HuH-7 (cell line): ENCODE results near the gene CARD6.
A peak's percentile ranks its signal among the peaks of the same experiment; 100 is the strongest.
"Not testable (repeated sequence)": the region's sequence is repeated elsewhere in the genome, so short reads cannot be mapped to it uniquely, and the experiment has no call there.

Source experiments
- DNase-seq: peaks from one replicate; pipeline ENCODE4 v3.0.0; 2011; ENCODE audit warnings: low spot score

The CARD6 gene

DNA sequence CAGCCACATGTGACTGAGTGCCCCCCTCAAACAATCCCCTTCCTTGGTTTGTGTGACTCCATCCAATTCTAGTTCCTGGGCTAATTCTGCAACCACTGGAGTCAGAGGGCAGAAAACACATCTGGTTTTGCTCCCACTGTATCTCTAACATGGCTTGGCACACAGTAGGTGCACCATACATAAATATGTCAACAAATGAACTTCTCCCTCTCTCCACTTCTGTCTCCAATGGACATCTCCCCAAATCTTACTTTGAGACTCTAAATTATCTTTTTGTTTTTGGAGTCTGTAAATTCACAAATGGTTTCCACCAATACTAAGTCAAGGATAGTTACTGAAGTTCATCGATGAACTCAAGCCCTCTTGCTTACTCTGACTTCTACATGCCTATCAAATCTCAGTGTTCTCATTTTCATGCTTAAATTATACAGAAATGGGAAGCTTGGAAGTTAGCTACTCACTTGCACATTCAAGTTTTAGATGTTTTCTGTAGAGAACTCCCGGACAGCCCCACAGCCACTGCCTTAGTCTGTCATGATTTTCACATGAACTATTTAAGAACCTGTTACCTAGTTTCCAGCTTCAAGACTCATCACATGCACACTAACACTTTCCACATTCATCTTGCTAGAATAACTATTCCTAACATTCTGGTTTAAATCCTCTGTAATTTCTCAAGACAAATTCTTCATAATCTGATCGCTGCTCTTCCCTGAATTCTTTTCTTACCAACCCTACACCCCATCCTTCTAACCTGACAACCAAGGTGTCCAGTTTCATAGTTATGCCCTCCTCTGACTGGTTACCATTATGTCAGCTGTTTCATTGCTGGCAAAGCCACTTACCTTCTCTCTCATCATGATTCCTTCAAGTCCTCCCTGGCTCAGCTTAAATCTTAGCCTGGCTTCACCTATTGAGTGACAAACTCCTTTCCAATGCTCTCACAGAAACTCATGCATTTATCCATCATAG is 12.2 kb upstream of the CARD6 start:
- no peak for DNase-seq

DNA sequence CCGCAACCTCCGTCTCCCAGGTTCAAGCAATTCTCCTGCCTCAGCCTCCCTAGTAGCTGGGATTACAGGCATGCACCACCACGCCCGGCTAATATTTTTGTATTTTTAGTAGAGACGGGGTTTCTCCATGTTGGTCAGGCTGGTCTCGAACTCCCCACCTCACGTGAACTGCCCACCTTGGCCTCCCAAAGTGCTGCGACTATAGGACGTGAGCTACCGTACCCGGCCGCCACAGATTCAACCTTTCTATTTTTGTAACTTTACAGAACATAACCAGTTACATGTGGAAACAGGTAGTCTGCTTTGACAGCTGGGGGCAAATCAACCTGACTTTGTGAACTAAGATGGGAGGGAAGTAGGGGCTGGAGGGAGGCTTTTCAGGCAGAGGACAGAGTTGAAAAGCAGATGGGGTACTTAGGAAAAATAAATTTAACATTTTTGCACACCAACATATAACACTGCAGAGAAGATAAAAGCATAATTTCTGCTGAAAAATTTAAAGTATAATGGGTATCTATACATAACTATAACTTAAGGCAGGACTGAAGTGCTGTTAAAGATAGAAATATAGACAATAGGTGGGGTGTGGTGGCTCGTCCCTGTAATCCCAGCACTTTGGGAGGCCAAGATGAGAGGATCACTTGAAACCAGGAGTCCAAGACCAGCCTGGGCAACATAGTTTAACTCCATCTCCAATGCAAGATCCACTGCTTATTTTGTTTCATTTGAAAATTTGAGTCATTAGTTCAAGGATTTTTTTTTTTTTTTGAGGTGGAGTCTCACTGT is 11.2 kb upstream of the CARD6 start:
- no peak for DNase-seq

DNA sequence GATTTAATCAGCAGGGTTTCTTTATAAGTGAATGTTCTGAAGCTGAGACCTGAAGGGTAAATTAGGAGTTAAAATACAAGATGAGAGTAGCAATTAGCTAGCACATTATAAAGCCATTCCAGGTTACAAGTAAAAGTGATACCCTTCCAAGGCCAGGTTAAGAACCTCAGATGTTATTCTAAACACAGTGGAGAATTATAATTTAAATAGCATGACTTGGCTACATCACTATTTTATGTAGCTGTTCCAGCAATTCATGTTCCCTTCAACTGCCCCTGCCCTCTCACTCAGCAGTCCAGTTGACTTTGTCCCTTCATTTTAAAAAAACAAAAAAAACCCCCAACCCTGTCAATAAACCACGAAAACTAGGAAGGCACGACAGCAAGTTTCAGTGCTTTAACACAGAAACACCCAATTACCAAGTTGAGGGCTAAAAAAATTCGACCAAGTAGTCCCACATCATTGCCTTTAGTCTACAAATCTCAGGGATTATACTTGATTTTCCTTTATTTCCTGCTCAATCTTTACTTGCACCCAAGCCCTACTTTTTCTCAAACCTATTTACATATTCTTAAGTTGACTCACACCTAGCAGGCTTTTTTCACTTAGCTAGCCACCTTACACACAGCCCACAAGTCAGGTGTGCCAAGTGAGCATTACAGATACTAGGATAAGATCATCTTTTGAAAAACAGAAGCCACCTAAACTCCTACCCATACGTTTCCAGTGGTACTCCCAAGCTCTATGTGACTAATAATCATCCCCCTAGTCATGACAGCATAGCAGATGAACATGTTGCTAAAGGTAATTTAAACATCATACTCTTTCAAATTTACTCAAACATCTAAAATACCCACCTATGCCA is 9.6 kb upstream of the CARD6 start:
- no peak for DNase-seq

DNA sequence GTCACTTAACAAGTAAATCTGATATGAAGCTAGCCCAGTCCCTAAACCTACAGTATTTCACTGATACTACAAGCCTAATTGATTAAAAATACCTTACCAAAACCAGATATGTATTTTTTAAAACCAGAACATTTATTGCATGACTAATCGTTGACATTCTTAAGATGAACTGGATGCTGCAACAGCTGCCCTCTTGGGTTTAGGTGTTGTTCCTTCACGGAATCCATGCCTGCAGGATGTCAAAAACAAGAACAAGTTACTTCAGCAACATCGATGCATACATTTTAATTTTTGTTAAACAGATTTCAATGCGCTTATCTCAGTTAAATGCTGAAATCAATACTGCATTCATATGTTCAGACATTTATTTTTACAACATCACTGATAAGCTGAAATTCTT is 8.8 kb upstream of the CARD6 start:
- no peak for DNase-seq

DNA sequence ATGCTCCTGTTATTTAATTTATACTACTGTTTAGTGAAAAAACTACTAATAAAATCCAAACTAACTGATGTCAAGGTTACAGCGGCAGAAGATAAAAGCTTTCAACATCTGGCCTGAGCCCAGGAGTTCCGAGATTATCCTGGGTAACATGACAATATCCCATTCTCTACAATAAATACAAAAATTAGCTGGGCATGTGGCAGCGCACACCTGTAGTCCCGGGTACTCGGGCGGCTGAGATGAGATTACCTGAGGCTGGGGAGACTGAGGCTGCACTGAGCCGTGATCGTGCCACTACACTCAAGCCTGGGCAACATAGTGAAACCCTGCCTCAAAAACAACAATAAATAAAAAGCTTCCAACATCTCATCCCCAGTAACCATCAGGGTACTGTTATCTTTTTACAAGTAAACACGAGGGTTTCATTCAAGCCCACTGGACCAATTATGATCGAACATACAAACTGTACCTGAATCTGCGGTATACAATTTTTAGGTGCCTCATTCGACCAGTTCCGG is 7.4 kb upstream of the CARD6 start:
- no peak for DNase-seq

DNA sequence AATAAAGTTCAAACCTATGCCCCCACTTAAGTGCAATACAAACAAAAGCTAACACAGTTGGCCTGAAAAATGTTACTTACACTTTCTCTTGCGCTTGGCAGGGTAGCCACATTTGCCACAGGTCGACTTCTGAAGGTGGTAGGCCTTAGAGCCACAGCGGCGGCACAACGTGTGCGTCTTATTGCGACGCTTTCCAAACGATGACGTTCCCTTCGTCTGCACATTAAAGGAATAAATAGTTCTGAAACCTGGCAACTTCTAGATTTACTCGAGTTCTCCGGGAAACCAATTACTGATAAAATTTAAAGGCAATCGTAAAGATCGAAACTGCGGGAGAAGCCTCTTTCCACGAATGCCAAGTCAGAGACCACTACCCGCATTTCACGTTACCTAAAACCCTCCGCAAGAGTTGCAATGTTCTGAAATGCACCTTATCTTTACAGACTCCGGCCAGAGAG is 6.7 kb upstream of the CARD6 start:
- no peak for DNase-seq

DNA sequence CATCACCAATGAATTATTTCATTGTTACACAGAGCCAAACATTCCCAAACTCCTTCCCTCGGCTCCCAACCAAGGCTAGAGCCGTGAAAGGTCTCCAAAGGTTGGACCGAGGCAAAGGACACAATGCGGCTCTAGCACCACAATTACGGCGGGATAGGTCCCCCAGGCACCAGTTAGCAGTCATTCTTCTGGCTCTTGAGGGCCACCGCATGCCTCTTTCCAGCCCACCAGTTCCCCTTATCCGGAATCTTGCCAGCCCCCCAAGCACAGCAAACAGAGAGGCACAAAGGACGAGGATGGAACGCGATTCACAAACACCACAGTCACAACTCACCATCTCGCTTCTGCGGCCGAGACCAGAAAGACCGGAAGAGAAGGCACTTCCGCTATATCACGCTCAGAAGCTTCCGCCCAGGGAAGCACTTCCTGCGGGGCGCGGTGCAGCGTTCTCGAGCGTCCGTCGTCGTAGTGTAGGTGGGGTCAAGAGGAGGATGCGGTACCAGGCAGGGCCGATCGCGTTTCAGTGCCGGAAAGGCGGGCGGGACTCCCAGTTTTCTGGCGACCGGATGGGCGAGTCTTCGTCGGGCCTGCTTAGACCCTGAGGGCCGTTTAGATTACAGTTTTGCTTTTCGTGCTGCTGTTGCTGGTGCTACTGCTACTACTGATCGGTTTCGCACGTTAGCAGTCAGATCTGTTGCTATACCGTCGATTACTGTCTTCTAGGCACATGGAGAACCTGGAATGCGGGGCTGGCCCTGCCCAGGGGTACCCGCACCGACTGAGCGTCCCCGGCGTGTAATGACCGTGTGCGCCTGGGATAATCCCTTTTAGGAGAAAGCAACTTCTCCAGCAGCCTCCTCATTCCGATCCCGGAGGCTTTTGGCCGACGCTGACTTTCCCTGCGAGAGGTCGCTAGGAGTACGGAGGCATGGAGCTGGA is 6.0 kb upstream of the CARD6 start, which contains the start of gene RPL37:
Gene RPL37, minus strand, starts transcription at position 374 of the 939 bp plus-strand sequence. Its CDS starts 37 bp downstream, at position 337.
- peak; percentile 91 for DNase-seq

DNA sequence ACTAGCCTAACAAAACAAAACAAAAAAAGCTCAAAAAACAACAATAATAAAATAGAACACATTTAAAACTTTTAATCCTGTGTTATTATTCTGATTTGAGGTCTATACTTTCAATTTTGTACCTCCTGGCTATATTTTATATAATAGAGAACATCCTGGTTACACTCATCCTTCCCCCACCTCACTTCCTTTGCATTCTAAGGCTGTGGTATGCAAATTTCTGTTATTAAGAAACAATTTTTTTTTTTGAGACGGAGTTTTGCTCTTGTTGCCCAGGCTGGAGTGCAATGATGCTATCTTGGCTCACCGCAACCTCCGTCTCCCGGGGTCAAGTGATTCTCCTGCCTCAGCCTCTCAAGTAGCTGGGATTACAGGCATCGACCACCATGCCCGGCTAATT is 3.1 kb upstream of the CARD6 start:
- DNase-seq, result no peak

DNA sequence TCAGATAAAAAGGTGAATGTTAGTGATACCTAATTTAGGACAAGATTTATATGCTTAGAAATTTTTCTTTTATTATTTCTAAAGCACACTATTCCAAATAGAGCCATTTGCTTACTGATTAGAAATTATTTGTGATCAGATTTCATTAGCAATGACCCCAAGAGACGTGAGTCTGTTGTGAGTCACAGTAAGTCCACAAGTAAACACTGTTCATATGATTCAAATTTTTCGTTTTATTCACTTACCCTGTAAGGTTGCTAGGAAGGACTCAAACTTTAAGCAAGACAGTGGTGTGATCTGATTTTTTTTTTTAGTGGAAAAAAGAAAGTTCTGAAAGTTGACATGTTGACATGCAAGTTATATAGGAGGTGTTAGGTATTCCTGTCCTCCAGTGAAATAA is 1.2 kb downstream of the CARD6 start:
- DNase-seq, result no peak

DNA sequence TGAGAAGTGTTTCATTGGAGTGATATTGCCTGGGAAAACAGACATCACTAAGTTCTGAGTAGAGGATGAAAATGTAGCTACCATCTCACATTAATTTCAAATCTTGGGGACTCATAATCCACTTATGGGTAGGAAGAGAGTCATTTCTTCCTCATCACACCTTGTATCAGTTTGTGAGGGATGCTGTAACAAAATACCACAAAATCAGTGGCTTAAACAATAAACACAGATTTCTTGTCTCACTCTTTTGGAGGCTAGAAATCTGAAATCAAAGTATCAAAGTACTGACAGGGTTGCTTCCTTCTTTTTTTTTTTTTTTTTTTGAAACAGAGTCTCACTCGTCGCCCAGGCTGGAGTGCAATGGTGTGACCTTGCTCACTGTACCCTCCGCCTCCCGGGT is 3.4 kb downstream of the CARD6 start:
- DNase-seq, result no peak

DNA sequence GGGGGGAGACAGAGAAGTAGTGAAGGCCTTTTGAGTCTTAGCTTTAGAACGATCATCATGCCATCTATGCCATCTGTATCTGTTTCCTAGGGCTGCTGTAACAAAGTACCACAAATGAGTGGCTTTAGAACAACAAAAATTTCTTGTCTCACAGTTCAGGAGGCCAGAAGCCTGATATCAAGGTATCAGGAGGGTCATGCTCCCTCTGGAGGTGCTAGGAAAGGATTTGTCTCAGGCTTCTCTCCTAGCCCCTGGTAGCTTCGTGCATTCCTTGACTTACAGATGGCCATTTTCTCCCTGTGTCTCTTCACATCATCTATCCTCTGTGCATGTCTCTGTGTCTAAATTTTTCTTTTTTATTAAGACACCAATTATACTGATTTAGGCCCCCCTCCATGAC is 5.2 kb downstream of the CARD6 start:
- DNase-seq, result no peak

DNA sequence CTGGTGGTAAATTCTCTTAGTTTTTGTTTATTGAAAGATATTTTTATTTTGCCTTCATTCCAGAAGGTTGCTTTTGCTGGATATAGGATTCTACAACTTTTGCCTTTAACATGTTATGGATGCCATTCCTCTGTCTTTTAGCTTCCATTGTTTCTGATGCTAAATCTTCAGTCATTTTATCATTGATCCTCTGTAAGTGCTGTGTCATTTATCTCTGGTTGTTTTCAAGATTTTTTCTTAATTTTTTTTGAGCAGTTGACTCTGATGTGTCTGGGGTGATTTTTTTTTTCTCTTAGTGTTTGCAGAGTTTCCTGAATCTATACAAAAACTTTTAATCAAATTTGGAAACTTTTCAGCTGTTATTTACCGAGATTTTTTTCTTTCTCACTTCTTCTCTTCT is 6.4 kb downstream of the CARD6 start:
- DNase-seq, result no peak

DNA sequence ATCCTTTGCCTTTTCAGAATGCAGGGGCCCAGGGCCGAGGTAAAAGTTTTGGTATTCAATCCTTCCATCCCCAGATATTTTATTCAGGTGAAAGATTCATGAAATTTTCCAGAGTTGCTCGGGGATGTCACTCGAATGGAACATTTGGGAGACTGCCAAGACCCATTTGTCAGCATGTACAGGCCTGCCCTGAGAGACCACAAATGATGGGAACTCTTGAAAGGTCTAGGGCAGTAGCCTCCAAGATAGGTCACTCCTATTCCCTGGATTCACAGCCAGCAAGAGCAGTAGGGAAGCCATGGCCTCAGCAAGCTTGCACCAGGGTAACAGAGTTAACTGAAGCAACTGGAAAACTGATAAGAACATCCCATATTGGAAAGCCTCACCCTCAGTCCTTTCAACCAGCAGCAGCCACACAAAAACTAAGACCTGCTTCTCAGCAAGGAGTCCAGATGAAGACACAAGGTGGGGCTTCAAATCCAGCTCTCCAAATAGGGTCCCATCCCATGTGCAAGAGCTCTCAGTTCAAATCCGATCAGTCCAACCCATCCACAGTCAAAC is 12.5 kb downstream of the CARD6 start:
- no peak for DNase-seq

DNA sequence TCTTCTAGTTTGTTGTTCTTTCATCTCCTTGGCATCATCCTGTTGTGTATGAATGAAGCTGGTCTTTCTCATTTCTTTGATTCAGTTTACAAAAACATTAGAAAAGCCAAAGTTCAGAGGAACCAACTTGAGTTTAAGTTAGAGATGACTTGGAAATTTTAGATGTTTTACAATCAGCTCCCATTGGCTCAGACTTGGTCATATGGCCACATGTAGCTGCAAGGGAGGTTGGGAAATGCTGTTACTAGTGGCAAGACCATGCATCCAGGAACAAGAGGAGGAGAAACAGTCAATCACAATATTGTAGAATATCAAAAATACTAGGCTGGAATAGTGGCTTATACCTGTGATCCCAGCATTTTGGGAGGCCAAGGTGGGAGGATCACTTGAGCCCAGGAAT is 19.5 kb downstream of the CARD6 start:
- DNase-seq, result no peak

DNA sequence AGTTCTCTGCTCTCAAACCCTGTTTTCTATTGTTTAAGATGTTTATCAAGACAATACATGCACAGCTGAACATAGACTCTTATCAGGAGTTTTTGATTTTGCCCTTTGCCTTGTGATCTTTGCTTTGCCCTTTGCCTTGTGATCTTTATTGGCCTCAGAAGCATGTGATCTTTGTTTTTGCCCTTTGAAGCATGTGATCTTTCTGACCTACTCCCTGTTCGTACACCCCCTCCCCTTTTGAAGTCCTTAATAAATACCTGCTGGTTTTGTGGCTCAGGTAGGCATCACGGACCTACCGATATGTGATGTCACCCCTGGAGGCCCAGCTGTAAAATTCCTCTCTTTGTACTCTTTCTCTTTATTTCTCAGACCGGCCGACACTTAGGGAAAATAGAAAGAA is 23.8 kb downstream of the CARD6 start:
- DNase-seq, result not testable (repeated sequence)

DNA sequence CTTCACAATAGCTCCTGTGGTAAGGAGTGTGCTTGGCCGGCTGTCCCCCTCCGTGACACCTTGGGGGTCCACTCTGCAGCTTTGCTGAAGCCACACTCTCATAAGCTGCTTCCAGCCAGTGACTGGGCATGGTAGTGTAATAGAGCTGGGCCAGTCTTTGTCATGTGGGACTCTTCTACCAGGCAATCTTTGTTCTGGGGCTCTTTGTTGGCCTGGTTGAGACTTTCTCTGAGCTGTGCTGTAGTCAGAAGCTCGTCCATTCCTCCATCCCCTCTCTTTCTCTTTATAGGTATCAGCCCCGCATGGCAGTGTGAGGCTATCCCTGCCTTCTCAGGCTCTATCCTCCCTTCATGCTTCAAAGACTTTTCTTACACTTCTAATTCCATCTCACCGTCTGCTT is 25.7 kb downstream of the CARD6 start:
- DNase-seq, result no peak

DNA sequence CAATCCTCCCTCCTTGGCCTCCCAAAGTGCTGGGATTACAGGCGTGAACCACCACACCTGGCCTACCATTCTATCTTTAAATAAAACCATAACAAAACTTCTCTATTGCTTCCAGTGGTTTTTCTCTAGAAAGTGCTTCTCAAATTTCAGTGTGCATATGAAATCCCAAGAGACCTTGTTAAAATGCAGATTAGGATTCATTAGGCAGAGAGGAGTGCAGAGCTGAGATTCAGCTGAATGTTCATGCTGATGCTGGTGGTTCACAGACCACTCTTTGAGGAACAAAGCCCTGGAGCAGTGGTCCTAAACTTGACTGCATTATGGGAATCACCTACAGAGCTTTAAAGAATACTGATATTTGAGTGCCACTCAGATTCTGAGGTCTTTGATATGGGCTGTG is 28.2 kb downstream of the CARD6 start:
- DNase-seq, result no peak

DNA sequence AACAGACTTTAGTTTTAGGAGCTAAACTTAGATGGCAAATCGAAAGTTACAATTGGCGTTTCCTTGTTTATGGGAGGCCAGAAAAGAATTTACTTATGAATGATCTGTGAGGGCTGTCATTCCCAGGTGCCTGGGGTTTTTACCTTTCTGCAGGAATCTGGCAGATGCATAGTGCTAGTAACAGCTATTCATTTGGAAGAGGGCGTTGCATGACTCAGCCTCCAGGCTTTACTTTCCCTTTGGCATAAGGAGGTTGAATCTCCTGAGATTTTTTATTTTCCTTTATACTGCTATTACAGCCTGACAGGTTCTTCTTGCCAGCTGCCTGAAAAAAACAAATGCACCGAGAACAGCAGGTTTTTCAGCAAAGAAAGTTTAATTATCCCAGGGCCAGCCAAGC is 30.0 kb downstream of the CARD6 start:
- DNase-seq, result no peak

DNA sequence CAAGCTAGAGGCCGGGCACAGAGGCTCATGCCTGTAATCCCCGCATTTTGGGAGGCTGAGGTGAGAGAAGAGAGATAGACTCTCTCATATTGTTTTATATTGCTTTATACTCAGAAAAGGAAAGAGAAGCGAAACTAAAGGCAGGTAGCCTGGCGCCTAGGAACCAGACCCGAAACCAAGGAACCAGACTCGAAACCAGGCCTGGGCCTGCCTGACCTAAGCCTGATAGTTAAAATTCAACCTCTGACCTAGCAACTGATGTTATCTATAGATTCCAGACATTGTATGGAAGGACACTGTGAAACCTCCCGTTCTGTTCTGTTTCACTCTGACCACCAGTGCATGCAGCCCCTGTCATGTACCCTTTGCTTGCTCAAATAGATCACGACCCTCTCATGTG is 31.1 kb downstream of the CARD6 start:
- DNase-seq, result not testable (repeated sequence)

DNA sequence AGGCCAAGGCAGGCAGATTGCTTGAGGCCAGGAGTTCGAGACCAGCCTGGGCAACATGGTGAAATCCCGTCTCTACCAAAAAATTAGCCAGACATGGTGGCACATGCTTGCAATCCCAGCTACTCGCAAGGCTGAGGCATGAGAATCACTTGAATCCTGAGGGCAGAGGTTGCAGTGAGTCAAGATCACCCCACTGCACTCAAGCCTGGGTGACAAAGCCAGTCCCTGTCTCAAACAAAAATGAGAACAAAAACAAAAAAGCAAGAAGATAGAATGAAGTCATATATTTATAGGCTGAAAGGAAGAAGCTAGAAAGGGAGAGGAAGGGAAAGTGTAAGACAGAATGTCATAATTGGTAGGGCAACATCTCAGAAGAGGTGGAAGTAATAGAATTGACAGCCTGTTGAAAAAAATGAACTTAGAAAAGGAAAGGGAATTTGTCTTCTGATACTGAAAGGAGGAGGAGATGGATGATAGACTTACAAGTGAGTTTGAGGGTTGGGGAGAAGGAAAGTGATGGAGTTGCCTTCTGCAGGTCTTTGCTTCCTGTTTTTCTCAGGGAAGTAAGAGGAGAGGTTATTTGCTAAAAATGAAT is 32.2 kb downstream of the CARD6 start:
- no peak for DNase-seq
